Fibroblast of lung (primary cell): Measurements from ENCODE around the gene SP8. TPM values are rescaled to one million over a fixed set of nuclear protein-coding genes. Genes with fewer than 3 reads are reported as not detected.
A peak's percentile ranks its signal among the peaks of the same experiment; 100 is the strongest.

Experiments
- DNase-seq, 2 donors: peaks; one replicate each; pipeline versions ENCODE4 v3.0.0 to v3.0.0-alpha.2; 2010; ENCODE audit warnings: low read depth in 2 of 2
- H2AFZ ChIP-seq: 2 replicates; pipeline ENCODE4 v1.5.1; 2012; ENCODE audit warnings: low read length, control low read depth, inconsistent platforms
- H3K27ac ChIP-seq: 2 replicates; pipeline ENCODE4 v1.5.1; 2011; ENCODE audit warnings: low read length, control low read depth; ENCODE audit not compliant: insufficient read depth
- H3K27me3 ChIP-seq: 2 replicates; pipeline ENCODE4 v1.5.1; 2011; ENCODE audit warnings: mild to moderate bottlenecking, low read length; ENCODE audit not compliant: control insufficient read depth, insufficient read depth
- H3K36me3 ChIP-seq: 2 replicates; pipeline ENCODE4 v1.5.1; 2011; ENCODE audit warnings: low read length; ENCODE audit not compliant: control insufficient read depth, insufficient read depth
- H3K4me1 ChIP-seq: 2 replicates; pipeline ENCODE4 v1.5.1; 2011; ENCODE audit warnings: low read length; ENCODE audit not compliant: control insufficient read depth, insufficient read depth; ENCODE audit errors: extremely low read depth
- H3K4me2 ChIP-seq: 2 replicates; pipeline ENCODE4 v1.5.1; 2011; ENCODE audit warnings: low read length, control low read depth; ENCODE audit not compliant: insufficient read depth; ENCODE audit errors: extremely low read depth
- H3K4me3 ChIP-seq, 4 experiments: fragments of 200-600 bp in 1 of 4; sonication (generic) in 1 of 4; replicated peaks in 1 of 4; 2 replicates each; pipeline ENCODE4 v1.5.1; 2011 to 2016; ENCODE audit warnings: low read length in 4 of 4, low read depth in 3 of 4, mild to moderate bottlenecking in 3 of 4, control low read depth in 2 of 4, inconsistent platforms in 1 of 4, mixed read lengths in 1 of 4; ENCODE audit not compliant: insufficient read depth in 1 of 4; ENCODE audit errors: control extremely low read depth in 1 of 4
- H3K79me2 ChIP-seq: 2 replicates; pipeline ENCODE4 v1.5.1; 2012; ENCODE audit warnings: mild to moderate bottlenecking, low read length, inconsistent platforms; ENCODE audit not compliant: control insufficient read depth, insufficient read depth
- H3K9ac ChIP-seq: 2 replicates; pipeline ENCODE4 v1.5.1; 2011; ENCODE audit warnings: mild to moderate bottlenecking, low read length, control low read depth; ENCODE audit not compliant: insufficient read depth
- H3K9me3 ChIP-seq: 2 replicates; pipeline ENCODE4 v1.5.1; 2012; ENCODE audit warnings: low read depth, low read length; ENCODE audit not compliant: control insufficient read depth, insufficient read depth
- H4K20me1 ChIP-seq: 2 replicates; pipeline ENCODE4 v1.5.1; 2011; ENCODE audit warnings: low read length; ENCODE audit not compliant: control insufficient read depth, insufficient read depth; ENCODE audit errors: extremely low read depth
- EZH2 ChIP-seq: IDR thresholded peaks from 2 replicates; pipeline ENCODE4 v1.5.1; 2012; ENCODE audit warnings: low read length, control low read depth, mild to moderate bottlenecking; ENCODE audit errors: missing control alignments
- polyA plus RNA-seq, 2 donors: library from polyadenylated mRNA; depleted of rRNA in 1 of 2; stranded (reverse) in 1 of 2; unstranded in 1 of 2; fragments of >200 nt; gene quantifications; 2 replicates each; pipeline ENCODE4 v1.2.1, GENCODE V29; 2011 to 2012; ENCODE audit warnings: missing spikeins in 1 of 2
- total RNA-seq: library from RNA; depleted of rRNA; stranded (reverse); fragments of >200 nt; gene quantifications from 2 replicates; pipeline ENCODE4 v1.2.1, GENCODE V29; 2014
- TF ChIP-seq, protein P1 (sequence below), 2 donors: IDR thresholded peaks in 1 of 2; conservative IDR thresholded peaks in 1 of 2; 1 replicate in 1 of 2; 2 replicates in 1 of 2; pipeline ENCODE4 v1.5.1; 2011 to 2012; ENCODE audit warnings: low read length in 2 of 2, control low read depth in 1 of 2, inconsistent platforms in 1 of 2, low read depth in 1 of 2, mild to moderate bottlenecking in 1 of 2

SP8 gene
- total and polyA plus RNA-seq, 2 donors (not counting 1 experiment from before 2014, with no cell fraction given), result not detected

DNA sequence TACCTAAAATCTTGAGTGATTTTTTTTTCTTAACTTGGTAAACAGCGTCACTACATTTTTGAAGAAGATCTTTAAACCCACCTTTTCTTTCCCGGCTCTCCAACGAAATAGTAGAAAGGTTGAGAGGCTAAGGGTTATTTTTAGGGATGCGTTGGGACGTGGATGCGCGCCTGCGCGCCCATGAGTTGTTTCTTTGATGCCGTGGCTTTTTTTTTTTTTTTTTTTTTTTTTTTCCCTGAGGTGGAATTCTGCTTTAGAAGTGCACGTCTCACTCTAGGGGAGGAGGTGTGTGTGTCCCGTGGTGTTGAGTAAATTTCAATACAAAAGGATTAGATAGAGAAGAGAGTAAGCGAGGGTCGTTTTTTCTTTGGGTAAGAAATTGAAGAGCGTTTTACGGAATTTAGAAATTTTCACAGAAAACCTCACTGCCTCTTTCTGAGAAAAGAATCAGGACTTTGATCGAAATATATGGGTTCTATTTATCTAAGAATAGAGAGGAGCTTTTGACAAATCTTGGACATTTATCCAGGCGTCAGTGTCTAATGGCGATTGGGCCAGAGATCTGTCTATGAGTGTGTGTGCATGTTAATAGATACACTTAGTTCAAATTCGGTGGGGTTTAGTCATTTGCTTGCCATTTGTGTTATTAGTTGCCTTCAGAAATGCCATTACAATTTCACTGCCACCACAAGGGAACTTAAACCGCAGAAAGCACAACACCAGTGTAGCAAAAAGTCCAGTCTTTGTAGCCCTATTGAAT is 1.2 kb upstream of the SP8 start:
- Histone ChIP-seq H3K27me3 (peaks cover 43% of the 10 kb centered on the region), H3K27ac (no peak overlapping the region), H3K4me2 (no peak overlapping the region), H4K20me1 (no peaks in the 10 kb centered on the region), H3K9ac (no peak overlapping the region), H3K36me3 (no peaks in the 10 kb centered on the region), H2AFZ (no peak overlapping the region), H3K79me2 (no peaks in the 10 kb centered on the region), H3K9me3 (no peaks in the 10 kb centered on the region), H3K4me3 (no peak overlapping the region), H3K4me1 (no peaks in the 10 kb centered on the region)
- DNase-seq, result no peak
- TF ChIP-seq, protein P1, sequence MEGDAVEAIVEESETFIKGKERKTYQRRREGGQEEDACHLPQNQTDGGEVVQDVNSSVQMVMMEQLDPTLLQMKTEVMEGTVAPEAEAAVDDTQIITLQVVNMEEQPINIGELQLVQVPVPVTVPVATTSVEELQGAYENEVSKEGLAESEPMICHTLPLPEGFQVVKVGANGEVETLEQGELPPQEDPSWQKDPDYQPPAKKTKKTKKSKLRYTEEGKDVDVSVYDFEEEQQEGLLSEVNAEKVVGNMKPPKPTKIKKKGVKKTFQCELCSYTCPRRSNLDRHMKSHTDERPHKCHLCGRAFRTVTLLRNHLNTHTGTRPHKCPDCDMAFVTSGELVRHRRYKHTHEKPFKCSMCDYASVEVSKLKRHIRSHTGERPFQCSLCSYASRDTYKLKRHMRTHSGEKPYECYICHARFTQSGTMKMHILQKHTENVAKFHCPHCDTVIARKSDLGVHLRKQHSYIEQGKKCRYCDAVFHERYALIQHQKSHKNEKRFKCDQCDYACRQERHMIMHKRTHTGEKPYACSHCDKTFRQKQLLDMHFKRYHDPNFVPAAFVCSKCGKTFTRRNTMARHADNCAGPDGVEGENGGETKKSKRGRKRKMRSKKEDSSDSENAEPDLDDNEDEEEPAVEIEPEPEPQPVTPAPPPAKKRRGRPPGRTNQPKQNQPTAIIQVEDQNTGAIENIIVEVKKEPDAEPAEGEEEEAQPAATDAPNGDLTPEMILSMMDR (conservative IDR thresholded peaks at IDR 0.05 in 1 of 2, IDR thresholded peaks at IDR 0.05 in 1 of 2; ENCODE audit: low read depth in 1 of 2, low read length in 2 of 2), result no peak
- no peak for TF ChIP-seq EZH2

DNA sequence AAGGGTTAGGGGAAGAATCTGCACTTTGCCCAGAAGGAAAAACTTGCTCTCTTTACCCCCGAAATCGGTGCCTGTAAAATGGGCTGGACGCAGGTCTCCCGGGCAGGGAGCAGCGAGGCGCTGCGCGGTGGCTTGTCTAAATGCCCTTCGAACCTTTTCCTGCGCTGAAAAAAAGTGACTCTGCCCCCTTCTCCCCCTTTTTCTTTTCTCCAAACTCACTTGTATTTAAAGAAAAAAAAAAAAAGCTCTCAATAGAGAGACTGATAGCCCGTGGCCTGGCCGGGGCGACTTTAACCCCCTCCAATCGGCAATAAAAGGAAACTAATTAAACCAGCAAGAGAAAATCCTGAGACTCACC is 286 bp downstream of the SP8 start:
- Histone ChIP-seq H3K9ac (no peak overlapping the region), H3K4me3 (peak overlapping the region; percentile 12 to 30 (median 18))
- no peak for TF ChIP-seq EZH2

DNA sequence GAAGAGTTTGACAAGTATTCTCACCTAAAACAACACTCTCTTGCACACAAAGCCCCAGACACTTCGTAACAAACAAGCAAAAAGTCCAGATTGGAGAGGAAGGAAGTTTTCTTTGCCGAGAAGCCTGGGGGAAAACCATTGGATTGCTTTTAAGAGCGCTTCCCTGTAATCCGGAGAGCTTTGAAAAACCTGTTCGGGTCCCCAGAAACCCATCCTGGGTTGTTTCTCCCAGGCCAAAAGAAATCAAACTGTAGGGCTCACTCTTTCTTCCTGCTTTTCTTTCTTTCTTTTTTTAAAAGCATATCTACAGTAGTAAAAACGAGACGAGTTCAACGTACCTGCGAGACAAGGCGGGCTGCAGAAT is 655 bp downstream of the SP8 start:
- Histone ChIP-seq H3K36me3 (no peaks in the 10 kb centered on the region), H2AFZ (no peak overlapping the region), H3K4me2 (peak overlapping the region; percentile 51), H3K79me2 (no peaks in the 10 kb centered on the region), H3K27ac (no peak overlapping the region), H4K20me1 (no peaks in the 10 kb centered on the region), H3K9me3 (no peaks in the 10 kb centered on the region), H3K9ac (no peak overlapping the region), H3K27me3 (peaks cover 37% of the 10 kb centered on the region), H3K4me3 (peak overlapping the region; percentile 12 to 30 (median 18)), H3K4me1 (no peaks in the 10 kb centered on the region)
- no peak for DNase-seq
- TF ChIP-seq, protein P1 (conservative IDR thresholded peaks at IDR 0.05 in 1 of 2, IDR thresholded peaks at IDR 0.05 in 1 of 2; ENCODE audit: low read depth in 1 of 2, low read length in 2 of 2), result no peak
- peak; percentile 74 for TF ChIP-seq EZH2

More for the DNA sequence above, 286 bp downstream of the SP8 start:
- Histone ChIP-seq H3K27ac (no peak overlapping the region), H3K4me1 (no peaks in the 10 kb centered on the region), H3K36me3 (no peaks in the 10 kb centered on the region), H3K27me3 (peaks cover 40% of the 10 kb centered on the region), H2AFZ (no peak overlapping the region), H3K79me2 (no peaks in the 10 kb centered on the region), H4K20me1 (no peaks in the 10 kb centered on the region), H3K4me2 (peak overlapping the region; percentile 51), H3K9me3 (no peaks in the 10 kb centered on the region)
- no peak for DNase-seq
